ENCODE data around the gene SEMA3C. TPM values are rescaled to one million over a fixed set of nuclear protein-coding genes. Genes with fewer than 3 reads are reported as not detected.

SEMA3C gene
- total RNA-seq (100 to 1,000 TPM in 1 of 9 donors, 10 to 100 TPM in 8; 40.2 to 110 (median 67.7) TPM), polyA plus RNA-seq (10 to 100 TPM; 11.7 to 37.1 TPM)
- long read RNA-seq, donor 1, full-length matches to known transcripts, result 46 of 61 reads
- long read RNA-seq, donor 1, partial matches to known transcripts, result 7 of 61 reads
- long read RNA-seq, donor 1, other reads (novel, unspliced or antisense), result 8 of 61 reads
- long read RNA-seq, donor 2, full-length matches to known transcripts, result 65 of 82 reads
- long read RNA-seq, donor 2, partial matches to known transcripts, result 7 of 82 reads
- long read RNA-seq, donor 2, other reads (novel, unspliced or antisense), result 10 of 82 reads
- long read RNA-seq, donor 3, full-length matches to known transcripts, result 89 of 122 reads
- long read RNA-seq, donor 3, partial matches to known transcripts, result 8 of 122 reads
- long read RNA-seq, donor 3, other reads (novel, unspliced or antisense), result 25 of 122 reads

DNA sequence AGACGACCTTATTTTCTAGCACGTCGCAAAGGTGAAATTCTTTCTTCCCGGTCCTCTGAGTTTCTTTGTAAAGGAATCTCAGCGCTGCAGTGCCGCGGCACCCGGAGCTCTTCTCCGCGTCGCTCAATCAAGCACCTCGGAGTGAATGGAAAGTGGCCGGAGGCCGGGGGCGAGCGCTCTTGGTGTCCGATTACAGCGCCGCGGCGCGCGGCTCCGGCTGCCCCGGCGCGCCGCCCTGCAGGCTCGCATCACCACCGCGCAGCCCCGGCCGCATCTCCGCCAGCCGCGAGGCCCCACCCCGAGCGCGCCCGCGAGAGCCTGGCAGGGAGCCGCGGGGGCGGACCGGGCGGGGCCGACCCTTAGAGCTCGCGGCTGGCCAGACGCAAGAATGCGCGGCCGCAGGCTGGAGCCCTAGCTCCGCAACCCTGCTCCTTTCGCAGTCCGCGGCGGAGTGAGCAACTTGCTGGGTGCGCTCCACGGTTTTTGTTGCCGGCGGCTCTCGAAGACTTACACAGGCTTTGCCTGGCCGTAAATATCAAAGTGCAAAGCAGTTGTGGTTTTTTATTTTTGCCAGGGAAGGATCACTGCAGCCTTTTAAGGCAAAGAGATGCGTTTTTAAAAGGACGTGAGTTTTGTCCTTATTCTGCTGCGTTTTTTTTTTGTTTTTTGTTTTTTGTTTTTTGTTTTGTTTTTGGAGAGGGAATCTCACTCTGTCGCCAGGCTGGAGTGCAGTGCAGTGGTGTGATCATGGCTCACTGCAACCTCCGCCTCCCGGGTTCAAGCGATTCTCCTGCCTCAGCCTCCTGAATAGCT lies at the start of gene SEMA3C:
TSS of gene SEMA3C (minus strand) at position 143 of the 813 bp plus-strand sequence. CDS start 2,270 bp downstream, outside the sequence.
- Histone ChIP-seq H3K36me3 (peaks cover 0 to 6% (median 0%) of the 10 kb centered on the region in 9 donors), H3K9me3 (no peaks in the 10 kb centered on the region), H3K27ac (peak within 1 kb of the TSS in 11 of 12 donors; percentile 72 to 85 (median 76)), H3K4me1 (peaks cover 0 to 20% (median 4%) of the 10 kb centered on the region in 12 donors), H3K4me3 (peak within 1 kb of the TSS; percentile 38 to 80 (median 66)), H3K27me3 (peaks cover 0 to 4% (median 0%) of the 10 kb centered on the region in 9 donors)
- peak; percentile 86 to 95 (median 92) for DNase-seq
- intact Hi-C loops (cut with DNase I), result loop anchor here (2.0 to 10.0 kb wide), 13 partner anchors 127 to 553 kb away; no protein-coding TSS in a partner anchor
- WGBS, 4 donors, result 4 to 9% (median 4%) methylated on average over 27 to 71 of the region's 71 CpGs
- peak; percentile 93 to 99 (median 96) for ATAC-seq
- peak in 1 of 2 donors; percentile 50 for TF ChIP-seq POLR2A (IDR thresholded peaks at IDR 0.05)
- TF ChIP-seq, protein P1, sequence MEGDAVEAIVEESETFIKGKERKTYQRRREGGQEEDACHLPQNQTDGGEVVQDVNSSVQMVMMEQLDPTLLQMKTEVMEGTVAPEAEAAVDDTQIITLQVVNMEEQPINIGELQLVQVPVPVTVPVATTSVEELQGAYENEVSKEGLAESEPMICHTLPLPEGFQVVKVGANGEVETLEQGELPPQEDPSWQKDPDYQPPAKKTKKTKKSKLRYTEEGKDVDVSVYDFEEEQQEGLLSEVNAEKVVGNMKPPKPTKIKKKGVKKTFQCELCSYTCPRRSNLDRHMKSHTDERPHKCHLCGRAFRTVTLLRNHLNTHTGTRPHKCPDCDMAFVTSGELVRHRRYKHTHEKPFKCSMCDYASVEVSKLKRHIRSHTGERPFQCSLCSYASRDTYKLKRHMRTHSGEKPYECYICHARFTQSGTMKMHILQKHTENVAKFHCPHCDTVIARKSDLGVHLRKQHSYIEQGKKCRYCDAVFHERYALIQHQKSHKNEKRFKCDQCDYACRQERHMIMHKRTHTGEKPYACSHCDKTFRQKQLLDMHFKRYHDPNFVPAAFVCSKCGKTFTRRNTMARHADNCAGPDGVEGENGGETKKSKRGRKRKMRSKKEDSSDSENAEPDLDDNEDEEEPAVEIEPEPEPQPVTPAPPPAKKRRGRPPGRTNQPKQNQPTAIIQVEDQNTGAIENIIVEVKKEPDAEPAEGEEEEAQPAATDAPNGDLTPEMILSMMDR (IDR thresholded peaks at IDR 0.05), result peak in 2 of 12 donors; percentile 12 to 16

DNA sequence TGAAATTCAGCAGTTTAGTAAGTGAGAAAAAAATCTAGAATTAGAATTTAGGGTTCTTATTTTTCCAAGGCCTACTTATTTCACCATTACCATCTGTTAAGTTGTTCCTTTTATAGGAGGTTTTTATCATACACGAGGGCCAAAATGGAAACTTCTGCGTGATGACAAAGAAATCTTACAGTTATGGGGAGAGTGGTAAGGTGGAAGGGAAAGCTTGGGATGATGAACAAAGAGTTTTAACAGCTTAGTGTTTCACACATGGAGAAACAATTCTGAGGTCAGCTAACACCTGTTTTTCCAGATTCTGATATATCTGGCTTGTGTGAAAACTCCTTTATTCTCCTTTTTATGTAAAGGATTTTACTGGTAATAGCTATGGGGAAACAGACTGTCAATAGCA lies 49.8 kb upstream of the SEMA3C start:
- TF ChIP-seq, protein P1 (IDR thresholded peaks at IDR 0.05), result no peak
- TF ChIP-seq POLR2A (IDR thresholded peaks at IDR 0.05), result no peak
- Histone ChIP-seq H3K27ac (no peak overlapping the region), H3K9me3 (no peaks in the 10 kb centered on the region), H3K4me1 (no peaks in the 10 kb centered on the region), H3K36me3 (no peaks in the 10 kb centered on the region), H3K27me3 (no peaks in the 10 kb centered on the region), H3K4me3 (no peak overlapping the region)
- intact Hi-C loops (cut with DNase I), result no loop called here
- DNase-seq (no peak), ATAC-seq (no peak)
- 78 to 84% (median 80%) methylated on average over 2 of the region's 2 CpGs for WGBS, 4 donors

DNA sequence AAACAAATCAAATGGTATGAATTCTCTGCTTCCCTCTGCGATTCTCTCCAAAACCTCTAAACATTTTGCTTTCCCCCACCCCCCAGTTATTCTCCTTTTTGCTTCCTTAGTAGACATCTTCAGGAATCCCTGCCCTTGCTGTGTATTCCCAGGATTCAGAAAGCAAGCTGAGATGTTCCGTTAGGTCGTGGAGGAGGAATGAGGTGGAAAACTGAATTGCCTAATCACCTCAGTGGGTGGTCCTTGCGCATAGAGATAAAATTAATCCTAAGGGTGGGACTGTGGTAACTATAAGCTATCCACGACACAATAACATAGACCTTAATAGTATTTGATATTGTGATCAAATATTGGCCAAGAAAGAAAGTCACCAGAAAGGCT lies 49.1 kb upstream of the SEMA3C start:
- no peaks in the 10 kb centered on the region for H3K27me3 ChIP-seq
- H3K27ac ChIP-seq, result no peak overlapping the region
- H3K4me1 ChIP-seq, result no peaks in the 10 kb centered on the region
- 69 to 80% (median 73%) methylated on average over 5 of the region's 5 CpGs for WGBS, 4 donors
- H3K36me3 ChIP-seq, result no peaks in the 10 kb centered on the region
- intact Hi-C loops (cut with DNase I), result no loop called here
- H3K9me3 ChIP-seq, result no peaks in the 10 kb centered on the region
- DNase-seq, result no peak
- no peak for ATAC-seq
- no peak for TF ChIP-seq POLR2A (IDR thresholded peaks at IDR 0.05)
- TF ChIP-seq, protein P1 (IDR thresholded peaks at IDR 0.05), result no peak
- no peak overlapping the region for H3K4me3 ChIP-seq
